ENCODE results near the gene SLC35F3. TPM values are rescaled to one million over a fixed set of nuclear protein-coding genes. Genes with fewer than 3 reads are reported as not detected.

SLC35F3 gene
- total RNA-seq, 1 donor from 2014 or later, result 0.36 TPM

DNA sequence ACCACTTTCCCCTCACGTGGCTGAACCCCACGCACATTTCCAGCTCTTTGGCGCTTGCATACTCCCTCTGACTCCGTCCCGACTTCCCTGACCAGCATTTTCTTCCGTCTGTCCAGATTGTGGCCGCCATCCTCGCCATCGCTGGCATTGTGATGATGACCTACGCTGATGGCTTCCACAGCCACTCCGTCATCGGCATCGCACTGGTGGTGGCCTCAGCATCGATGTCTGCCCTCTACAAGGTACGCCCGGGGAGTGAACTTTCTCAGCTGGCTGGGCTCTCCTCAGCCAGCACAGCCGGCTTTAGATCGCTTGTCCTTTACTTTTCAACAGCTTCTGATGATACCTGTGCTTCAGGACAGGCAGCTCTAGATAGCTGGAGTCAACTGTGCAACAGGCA is 412.0 kb downstream of the SLC35F3 start:
- no peak overlapping the region for H3K4me3 Mint-ChIP-seq (ENCODE audit: unreplicated experiment)
- H3K9me3 Mint-ChIP-seq (ENCODE audit: unreplicated experiment), result no peaks in the 10 kb centered on the region
- TF ChIP-seq, protein P1, sequence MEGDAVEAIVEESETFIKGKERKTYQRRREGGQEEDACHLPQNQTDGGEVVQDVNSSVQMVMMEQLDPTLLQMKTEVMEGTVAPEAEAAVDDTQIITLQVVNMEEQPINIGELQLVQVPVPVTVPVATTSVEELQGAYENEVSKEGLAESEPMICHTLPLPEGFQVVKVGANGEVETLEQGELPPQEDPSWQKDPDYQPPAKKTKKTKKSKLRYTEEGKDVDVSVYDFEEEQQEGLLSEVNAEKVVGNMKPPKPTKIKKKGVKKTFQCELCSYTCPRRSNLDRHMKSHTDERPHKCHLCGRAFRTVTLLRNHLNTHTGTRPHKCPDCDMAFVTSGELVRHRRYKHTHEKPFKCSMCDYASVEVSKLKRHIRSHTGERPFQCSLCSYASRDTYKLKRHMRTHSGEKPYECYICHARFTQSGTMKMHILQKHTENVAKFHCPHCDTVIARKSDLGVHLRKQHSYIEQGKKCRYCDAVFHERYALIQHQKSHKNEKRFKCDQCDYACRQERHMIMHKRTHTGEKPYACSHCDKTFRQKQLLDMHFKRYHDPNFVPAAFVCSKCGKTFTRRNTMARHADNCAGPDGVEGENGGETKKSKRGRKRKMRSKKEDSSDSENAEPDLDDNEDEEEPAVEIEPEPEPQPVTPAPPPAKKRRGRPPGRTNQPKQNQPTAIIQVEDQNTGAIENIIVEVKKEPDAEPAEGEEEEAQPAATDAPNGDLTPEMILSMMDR (IDR thresholded peaks at IDR 0.05; ENCODE audit: unreplicated experiment), result no peak
- H3K27me3 Mint-ChIP-seq (ENCODE audit: unreplicated experiment), result peaks cover 10% of the 10 kb centered on the region
- H3K36me3 Mint-ChIP-seq (ENCODE audit: low read depth, unreplicated experiment), result no peaks in the 10 kb centered on the region
- H3K4me1 Mint-ChIP-seq (ENCODE audit: unreplicated experiment), result peaks cover 27% of the 10 kb centered on the region
- no peak overlapping the region for H3K27ac Mint-ChIP-seq (ENCODE audit: unreplicated experiment)
- no peak for DNase-seq (ENCODE audit: low spot score)

DNA sequence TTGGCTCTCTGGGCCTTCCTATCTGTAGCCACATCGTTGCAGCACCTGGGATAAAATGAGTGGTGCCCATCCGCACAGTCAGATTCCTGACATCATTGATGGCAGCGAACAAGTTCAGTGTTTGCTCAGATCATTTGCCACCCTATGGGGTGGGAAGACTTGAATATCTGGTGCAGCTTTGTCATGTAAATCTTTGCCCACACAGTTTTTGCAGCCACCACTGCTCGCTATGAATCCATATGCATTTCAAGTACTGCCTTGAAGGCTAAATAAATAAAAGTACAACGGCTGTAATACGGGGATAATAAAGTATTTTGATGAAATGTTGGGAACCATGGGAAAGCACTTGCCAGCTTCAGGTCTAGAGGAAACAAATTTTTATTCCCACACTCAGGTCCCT is 412.5 kb downstream of the SLC35F3 start:
- no peaks in the 10 kb centered on the region for H3K9me3 Mint-ChIP-seq (ENCODE audit: unreplicated experiment)
- no peak overlapping the region for H3K4me3 Mint-ChIP-seq (ENCODE audit: unreplicated experiment)
- H3K27me3 Mint-ChIP-seq (ENCODE audit: unreplicated experiment), result peaks cover 10% of the 10 kb centered on the region
- TF ChIP-seq, protein P1 (IDR thresholded peaks at IDR 0.05; ENCODE audit: unreplicated experiment), result no peak
- H3K27ac Mint-ChIP-seq (ENCODE audit: unreplicated experiment), result no peak overlapping the region
- no peaks in the 10 kb centered on the region for H3K36me3 Mint-ChIP-seq (ENCODE audit: low read depth, unreplicated experiment)
- no peak for DNase-seq (ENCODE audit: low spot score)
- H3K4me1 Mint-ChIP-seq (ENCODE audit: unreplicated experiment), result peaks cover 27% of the 10 kb centered on the region

DNA sequence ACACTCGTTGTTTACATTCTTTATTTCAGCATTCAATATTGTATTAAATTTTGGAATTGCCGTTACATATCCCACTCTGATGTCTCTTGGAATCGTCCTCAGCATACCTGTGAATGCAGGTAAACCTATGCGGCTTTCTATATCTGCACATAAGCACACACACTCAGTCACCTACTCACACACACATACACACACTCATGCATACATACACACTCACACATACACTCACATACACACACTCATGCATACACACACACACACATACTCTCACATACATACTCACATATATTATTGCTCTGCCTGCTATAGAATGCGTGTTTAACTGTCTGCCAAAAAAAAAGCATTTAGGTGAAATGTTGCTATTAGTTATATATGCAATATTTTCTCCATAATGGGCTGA is 415.6 kb downstream of the SLC35F3 start:
- no peak overlapping the region for H3K27ac Mint-ChIP-seq (ENCODE audit: unreplicated experiment)
- no peaks in the 10 kb centered on the region for H3K36me3 Mint-ChIP-seq (ENCODE audit: low read depth, unreplicated experiment)
- peaks cover 5% of the 10 kb centered on the region for H3K27me3 Mint-ChIP-seq (ENCODE audit: unreplicated experiment)
- peaks cover 22% of the 10 kb centered on the region for H3K4me1 Mint-ChIP-seq (ENCODE audit: unreplicated experiment)
- H3K4me3 Mint-ChIP-seq (ENCODE audit: unreplicated experiment), result no peak overlapping the region
- TF ChIP-seq, protein P1 (IDR thresholded peaks at IDR 0.05; ENCODE audit: unreplicated experiment), result no peak
- H3K9me3 Mint-ChIP-seq (ENCODE audit: unreplicated experiment), result no peaks in the 10 kb centered on the region
- no peak for DNase-seq (ENCODE audit: low spot score)

DNA sequence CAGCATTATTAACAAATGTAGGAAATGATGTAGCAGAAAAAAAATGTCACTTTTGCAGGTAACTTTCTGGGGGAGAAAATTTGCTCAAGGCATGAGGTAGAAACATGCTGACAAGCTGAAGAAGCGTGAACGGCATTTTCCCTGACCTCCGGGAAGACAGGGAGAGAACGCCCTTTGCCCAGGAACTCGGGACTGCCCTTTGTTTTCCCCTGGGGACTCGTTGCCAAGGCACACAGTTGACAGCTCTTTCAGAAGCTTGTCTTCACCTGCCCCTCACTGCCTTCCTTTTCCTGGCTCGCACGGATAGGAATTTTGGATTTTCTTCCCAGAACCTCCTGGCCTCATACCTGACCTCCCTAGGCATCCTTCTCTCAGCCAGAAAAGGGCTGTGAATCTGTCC is 416.1 kb downstream of the SLC35F3 start:
- H3K4me1 Mint-ChIP-seq (ENCODE audit: unreplicated experiment), result peaks cover 19% of the 10 kb centered on the region
- TF ChIP-seq, protein P1 (IDR thresholded peaks at IDR 0.05; ENCODE audit: unreplicated experiment), result no peak
- H3K27ac Mint-ChIP-seq (ENCODE audit: unreplicated experiment), result no peak overlapping the region
- DNase-seq (ENCODE audit: low spot score), result no peak
- no peaks in the 10 kb centered on the region for H3K36me3 Mint-ChIP-seq (ENCODE audit: low read depth, unreplicated experiment)
- no peaks in the 10 kb centered on the region for H3K9me3 Mint-ChIP-seq (ENCODE audit: unreplicated experiment)
- no peak overlapping the region for H3K4me3 Mint-ChIP-seq (ENCODE audit: unreplicated experiment)
- peaks cover 5% of the 10 kb centered on the region for H3K27me3 Mint-ChIP-seq (ENCODE audit: unreplicated experiment)

DNA sequence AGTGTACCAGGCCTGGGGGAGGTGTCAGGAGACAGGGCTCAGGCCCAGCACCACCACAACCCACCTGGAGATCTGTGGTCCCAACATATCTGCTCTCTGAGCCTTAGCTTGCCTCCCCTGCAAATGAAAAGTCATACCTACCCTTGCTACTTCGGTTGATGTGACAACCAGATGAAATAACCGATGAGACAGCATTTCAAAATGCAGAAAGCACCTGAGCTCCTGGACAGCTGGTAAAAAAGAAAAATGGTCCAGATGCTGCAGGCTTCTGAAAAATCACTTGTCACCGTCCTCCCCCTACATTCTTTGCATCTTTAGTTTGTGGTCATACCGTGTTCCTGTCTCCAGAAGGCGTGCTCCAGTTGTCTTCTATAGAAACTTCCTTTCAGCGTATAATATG is 416.8 kb downstream of the SLC35F3 start:
- H3K27ac Mint-ChIP-seq (ENCODE audit: unreplicated experiment), result no peak overlapping the region
- DNase-seq (ENCODE audit: low spot score), result no peak
- no peak overlapping the region for H3K4me3 Mint-ChIP-seq (ENCODE audit: unreplicated experiment)
- H3K4me1 Mint-ChIP-seq (ENCODE audit: unreplicated experiment), result peaks cover 19% of the 10 kb centered on the region
- no peaks in the 10 kb centered on the region for H3K36me3 Mint-ChIP-seq (ENCODE audit: low read depth, unreplicated experiment)
- H3K27me3 Mint-ChIP-seq (ENCODE audit: unreplicated experiment), result peaks cover 5% of the 10 kb centered on the region
- H3K9me3 Mint-ChIP-seq (ENCODE audit: unreplicated experiment), result no peaks in the 10 kb centered on the region
- TF ChIP-seq, protein P1 (IDR thresholded peaks at IDR 0.05; ENCODE audit: unreplicated experiment), result no peak
